ENCODE data around the gene TMEM238L. TPM values are rescaled to one million over a fixed set of nuclear protein-coding genes. Genes with fewer than 3 reads are reported as not detected.

TMEM238L gene
- total and polyA plus RNA-seq, 2 of the 13 experiments (the other 11 are each of a cell fraction or from before 2014, with no cell fraction given) = not detected

DNA sequence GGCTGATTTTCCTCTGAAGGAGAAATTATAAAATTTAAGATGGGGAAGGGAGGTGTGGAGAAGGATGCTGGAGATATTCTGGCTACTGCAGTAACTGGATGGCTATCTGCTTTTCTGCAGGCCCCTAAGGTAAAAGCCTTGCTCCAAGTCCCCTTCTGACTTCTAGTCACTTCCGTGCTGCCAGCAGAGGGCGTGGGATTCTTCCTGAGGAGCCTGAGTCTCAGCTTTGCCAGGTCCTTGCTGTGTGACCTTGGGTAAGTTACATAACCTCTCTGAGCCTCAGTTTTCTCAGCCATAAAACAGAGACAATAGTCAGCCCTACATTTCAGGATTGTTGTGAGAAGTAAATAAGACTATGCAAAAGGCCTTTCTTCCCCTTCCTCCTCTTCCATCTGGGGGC, 49.8 kb downstream of the TMEM238L start (continued):
- TF ChIP-seq, protein P1, sequence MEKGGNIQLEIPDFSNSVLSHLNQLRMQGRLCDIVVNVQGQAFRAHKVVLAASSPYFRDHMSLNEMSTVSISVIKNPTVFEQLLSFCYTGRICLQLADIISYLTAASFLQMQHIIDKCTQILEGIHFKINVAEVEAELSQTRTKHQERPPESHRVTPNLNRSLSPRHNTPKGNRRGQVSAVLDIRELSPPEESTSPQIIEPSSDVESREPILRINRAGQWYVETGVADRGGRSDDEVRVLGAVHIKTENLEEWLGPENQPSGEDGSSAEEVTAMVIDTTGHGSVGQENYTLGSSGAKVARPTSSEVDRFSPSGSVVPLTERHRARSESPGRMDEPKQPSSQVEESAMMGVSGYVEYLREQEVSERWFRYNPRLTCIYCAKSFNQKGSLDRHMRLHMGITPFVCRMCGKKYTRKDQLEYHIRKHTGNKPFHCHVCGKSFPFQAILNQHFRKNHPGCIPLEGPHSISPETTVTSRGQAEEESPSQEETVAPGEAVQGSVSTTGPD (CRISPR knock-in tag; IDR thresholded peaks at IDR 0.05) = no peak
- TF ChIP-seq NFE2L1 (CRISPR knock-in tag; IDR thresholded peaks at IDR 0.05; ENCODE audit: borderline replicate concordance) (no peak), CBX1 (IDR thresholded peaks at IDR 0.05; ENCODE audit: low read depth) (no peak), SMARCC2 (IDR thresholded peaks at IDR 0.05) (no peak), ZFP82 (CRISPR knock-in tag; IDR thresholded peaks at IDR 0.05; ENCODE audit: borderline replicate concordance) (no peak), REXO4 (CRISPR knock-in tag; IDR thresholded peaks at IDR 0.05; ENCODE audit: borderline replicate concordance) (no peak), ZMYM4 (CRISPR knock-in tag; IDR thresholded peaks at IDR 0.05) (no peak), BCL6 (CRISPR knock-in tag; IDR thresholded peaks at IDR 0.05) (0 out of 2 replicates have a peak, but pooled peaks have one; percentile 13), ZNF543 (CRISPR knock-in tag; IDR thresholded peaks at IDR 0.05) (no peak), ZNF788 (CRISPR knock-in tag; IDR thresholded peaks at IDR 0.05; ENCODE audit: borderline replicate concordance) (no peak), ZNF781 (CRISPR knock-in tag; IDR thresholded peaks at IDR 0.05; ENCODE audit: borderline replicate concordance, not compliant biosample characterization) (no peak), HDAC2 (CRISPR knock-in tag; IDR thresholded peaks at IDR 0.05) (no peak), ZNF615 (CRISPR knock-in tag; IDR thresholded peaks at IDR 0.05; ENCODE audit: borderline replicate concordance) (no peak), CEBPB (IDR thresholded peaks at IDR 0.05; ENCODE audit: borderline replicate concordance, low read depth, low read length) (no peak), ADNP (CRISPR knock-in tag; IDR thresholded peaks at IDR 0.05) (no peak), ZMAT3 (CRISPR knock-in tag; conservative IDR thresholded peaks at IDR 0.05) (no peak), ZSCAN22 (CRISPR knock-in tag; IDR thresholded peaks at IDR 0.05) (no peak), RELA (CRISPR knock-in tag; IDR thresholded peaks at IDR 0.05) (no peak), FOXC1 (CRISPR knock-in tag; IDR thresholded peaks at IDR 0.05; ENCODE audit: borderline replicate concordance) (no peak), ZMYM3 (CRISPR knock-in tag; IDR thresholded peaks at IDR 0.05) (peak; percentile 53; the same call in 1 of the 2 replicates), ZNF776 (CRISPR knock-in tag; IDR thresholded peaks at IDR 0.05) (no peak), ZBTB42 (CRISPR knock-in tag; IDR thresholded peaks at IDR 0.05) (no peak)
- TF ChIP-seq, protein P2, sequence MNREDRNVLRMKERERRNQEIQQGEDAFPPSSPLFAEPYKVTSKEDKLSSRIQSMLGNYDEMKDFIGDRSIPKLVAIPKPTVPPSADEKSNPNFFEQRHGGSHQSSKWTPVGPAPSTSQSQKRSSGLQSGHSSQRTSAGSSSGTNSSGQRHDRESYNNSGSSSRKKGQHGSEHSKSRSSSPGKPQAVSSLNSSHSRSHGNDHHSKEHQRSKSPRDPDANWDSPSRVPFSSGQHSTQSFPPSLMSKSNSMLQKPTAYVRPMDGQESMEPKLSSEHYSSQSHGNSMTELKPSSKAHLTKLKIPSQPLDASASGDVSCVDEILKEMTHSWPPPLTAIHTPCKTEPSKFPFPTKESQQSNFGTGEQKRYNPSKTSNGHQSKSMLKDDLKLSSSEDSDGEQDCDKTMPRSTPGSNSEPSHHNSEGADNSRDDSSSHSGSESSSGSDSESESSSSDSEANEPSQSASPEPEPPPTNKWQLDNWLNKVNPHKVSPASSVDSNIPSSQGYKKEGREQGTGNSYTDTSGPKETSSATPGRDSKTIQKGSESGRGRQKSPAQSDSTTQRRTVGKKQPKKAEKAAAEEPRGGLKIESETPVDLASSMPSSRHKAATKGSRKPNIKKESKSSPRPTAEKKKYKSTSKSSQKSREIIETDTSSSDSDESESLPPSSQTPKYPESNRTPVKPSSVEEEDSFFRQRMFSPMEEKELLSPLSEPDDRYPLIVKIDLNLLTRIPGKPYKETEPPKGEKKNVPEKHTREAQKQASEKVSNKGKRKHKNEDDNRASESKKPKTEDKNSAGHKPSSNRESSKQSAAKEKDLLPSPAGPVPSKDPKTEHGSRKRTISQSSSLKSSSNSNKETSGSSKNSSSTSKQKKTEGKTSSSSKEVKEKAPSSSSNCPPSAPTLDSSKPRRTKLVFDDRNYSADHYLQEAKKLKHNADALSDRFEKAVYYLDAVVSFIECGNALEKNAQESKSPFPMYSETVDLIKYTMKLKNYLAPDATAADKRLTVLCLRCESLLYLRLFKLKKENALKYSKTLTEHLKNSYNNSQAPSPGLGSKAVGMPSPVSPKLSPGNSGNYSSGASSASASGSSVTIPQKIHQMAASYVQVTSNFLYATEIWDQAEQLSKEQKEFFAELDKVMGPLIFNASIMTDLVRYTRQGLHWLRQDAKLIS (CRISPR knock-in tag; IDR thresholded peaks at IDR 0.05) = no peak
- TF ChIP-seq, protein P3, sequence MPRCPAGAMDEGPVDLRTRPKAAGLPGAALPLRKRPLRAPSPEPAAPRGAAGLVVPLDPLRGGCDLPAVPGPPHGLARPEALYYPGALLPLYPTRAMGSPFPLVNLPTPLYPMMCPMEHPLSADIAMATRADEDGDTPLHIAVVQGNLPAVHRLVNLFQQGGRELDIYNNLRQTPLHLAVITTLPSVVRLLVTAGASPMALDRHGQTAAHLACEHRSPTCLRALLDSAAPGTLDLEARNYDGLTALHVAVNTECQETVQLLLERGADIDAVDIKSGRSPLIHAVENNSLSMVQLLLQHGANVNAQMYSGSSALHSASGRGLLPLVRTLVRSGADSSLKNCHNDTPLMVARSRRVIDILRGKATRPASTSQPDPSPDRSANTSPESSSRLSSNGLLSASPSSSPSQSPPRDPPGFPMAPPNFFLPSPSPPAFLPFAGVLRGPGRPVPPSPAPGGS (CRISPR knock-in tag; IDR thresholded peaks at IDR 0.05) = no peak
- TF ChIP-seq, protein P4, sequence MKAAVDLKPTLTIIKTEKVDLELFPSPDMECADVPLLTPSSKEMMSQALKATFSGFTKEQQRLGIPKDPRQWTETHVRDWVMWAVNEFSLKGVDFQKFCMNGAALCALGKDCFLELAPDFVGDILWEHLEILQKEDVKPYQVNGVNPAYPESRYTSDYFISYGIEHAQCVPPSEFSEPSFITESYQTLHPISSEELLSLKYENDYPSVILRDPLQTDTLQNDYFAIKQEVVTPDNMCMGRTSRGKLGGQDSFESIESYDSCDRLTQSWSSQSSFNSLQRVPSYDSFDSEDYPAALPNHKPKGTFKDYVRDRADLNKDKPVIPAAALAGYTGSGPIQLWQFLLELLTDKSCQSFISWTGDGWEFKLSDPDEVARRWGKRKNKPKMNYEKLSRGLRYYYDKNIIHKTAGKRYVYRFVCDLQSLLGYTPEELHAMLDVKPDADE (CRISPR knock-in tag; IDR thresholded peaks at IDR 0.05) = no peak
